Type B pancreatic cell (in vitro differentiated cells): ENCODE measurements around the gene SUB1. TPM values are rescaled to one million over a fixed set of nuclear protein-coding genes. Genes with fewer than 3 reads are reported as not detected.

Experiments
- DNase-seq: peaks from one replicate; pipeline ENCODE4 v3.0.0; 2021; ENCODE audit warnings: mixed read lengths; ENCODE audit not compliant: unreplicated experiment; ENCODE audit errors: extremely low spot score
- H3K27ac Mint-ChIP-seq: 2 replicates; pipeline ENCODE4 v1.8.0; 2021; ENCODE audit warnings: mild to moderate bottlenecking, mixed read lengths
- H3K27me3 Mint-ChIP-seq: 2 replicates; pipeline ENCODE4 v1.8.0; 2021; ENCODE audit warnings: mixed read lengths
- H3K36me3 Mint-ChIP-seq: 2 replicates; pipeline ENCODE4 v1.8.0; 2021; ENCODE audit warnings: mixed read lengths
- H3K4me1 Mint-ChIP-seq: one replicate; pipeline ENCODE4 v1.8.0; 2021; ENCODE audit warnings: mixed read lengths; ENCODE audit not compliant: unreplicated experiment
- H3K4me3 Mint-ChIP-seq: 2 replicates; pipeline ENCODE4 v1.8.0; 2021; ENCODE audit warnings: mild to moderate bottlenecking, mixed read lengths
- H3K9me3 Mint-ChIP-seq: 2 replicates; pipeline ENCODE4 v1.8.0; 2021; ENCODE audit warnings: mixed read lengths
- CTCF ChIP-seq: fragments of 200-600 bp; sonication (generic); conservative IDR thresholded peaks from 2 replicates; pipeline ENCODE4 v1.5.0; 2021; ENCODE audit warnings: antibody characterized with exemption, mild to moderate bottlenecking
- total RNA-seq: library from RNA; stranded (reverse); gene quantifications from 2 replicates; pipeline ENCODE4 v1.2.1, GENCODE V29; 2021; ENCODE audit warnings: low replicate concordance

The SUB1 gene
- total RNA-seq, 1 donor from 2014 or later: 208 TPM

GRCh38 chr5:32618962-32619361, 33.6 kb downstream of the SUB1 start:
- no peak overlapping the region for H3K27ac Mint-ChIP-seq
- H3K36me3 Mint-ChIP-seq: no peaks in the 10 kb centered on the region
- no peak for DNase-seq
- no peaks in the 10 kb centered on the region for H3K4me1 Mint-ChIP-seq
- peaks cover 2% of the 10 kb centered on the region for H3K27me3 Mint-ChIP-seq
- no peak for TF ChIP-seq CTCF
- H3K4me3 Mint-ChIP-seq: no peak overlapping the region
- no peaks in the 10 kb centered on the region for H3K9me3 Mint-ChIP-seq

GRCh38 chr5:32621256-32621655, 35.9 kb downstream of the SUB1 start:
- no peaks in the 10 kb centered on the region for H3K9me3 Mint-ChIP-seq
- peaks cover 2% of the 10 kb centered on the region for H3K27me3 Mint-ChIP-seq
- no peaks in the 10 kb centered on the region for H3K4me1 Mint-ChIP-seq
- no peak overlapping the region for H3K27ac Mint-ChIP-seq
- no peak for DNase-seq
- H3K4me3 Mint-ChIP-seq: no peak overlapping the region
- H3K36me3 Mint-ChIP-seq: no peaks in the 10 kb centered on the region
- no peak for TF ChIP-seq CTCF

GRCh38 chr5:32625106-32625505, 39.7 kb downstream of the SUB1 start:
- H3K9me3 Mint-ChIP-seq: no peaks in the 10 kb centered on the region
- H3K27ac Mint-ChIP-seq: no peak overlapping the region
- no peak for TF ChIP-seq CTCF
- H3K27me3 Mint-ChIP-seq: peaks cover 2% of the 10 kb centered on the region
- H3K4me1 Mint-ChIP-seq: peaks cover 9% of the 10 kb centered on the region
- H3K36me3 Mint-ChIP-seq: no peaks in the 10 kb centered on the region
- no peak overlapping the region for H3K4me3 Mint-ChIP-seq
- no peak for DNase-seq

- DNase-seq: no peak
These were observed 40.2 kb downstream of the SUB1 start for GRCh38 chr5:32625547-32625946.

GRCh38 chr5:32627219-32627870, 42.0 kb downstream of the SUB1 start:
- Mint-ChIP-seq H3K9me3 (no peaks in the 10 kb centered on the region), H3K27ac (no peak overlapping the region)

More at GRCh38 chr5:32625547-32625946, 40.2 kb downstream of the SUB1 start:
- no peak overlapping the region for H3K27ac Mint-ChIP-seq
- H3K27me3 Mint-ChIP-seq: peaks cover 2% of the 10 kb centered on the region
- H3K4me3 Mint-ChIP-seq: no peak overlapping the region
- no peaks in the 10 kb centered on the region for H3K36me3 Mint-ChIP-seq
- H3K9me3 Mint-ChIP-seq: no peaks in the 10 kb centered on the region
- no peak for TF ChIP-seq CTCF
- peaks cover 9% of the 10 kb centered on the region for H3K4me1 Mint-ChIP-seq

More at GRCh38 chr5:32627219-32627870, 42.0 kb downstream of the SUB1 start:
- DNase-seq: no peak
- Mint-ChIP-seq H3K4me1 (peaks cover 15% of the 10 kb centered on the region), H3K27me3 (no peaks in the 10 kb centered on the region), H3K4me3 (no peak overlapping the region), H3K36me3 (no peaks in the 10 kb centered on the region)
- TF ChIP-seq CTCF: no peak
